Activated CD8-positive, alpha-beta memory T cell treated with anti-CD3 and anti-CD28 coated beads, Interleukin-2, amount 10 ng/mL, durations not matched to agents 7 days and 5 days (primary cell): ENCODE measurements around the gene ALS2. TPM values are rescaled to one million over a fixed set of nuclear protein-coding genes. Genes with fewer than 3 reads are reported as not detected.

ENCODE experiments used
- total RNA-seq, 2 experiments: library from RNA; stranded (reverse); gene quantifications; one replicate each; pipeline ENCODE4 v1.2.3, GENCODE V29; 2021

Gene ALS2
- total RNA-seq, 2 experiments from 2014 or later: 12.0 to 14.1 TPM

Other genes starting within 250 kb of the ALS2 start
- gene TMEM237, start 137.4 kb downstream of the ALS2 start, total RNA-seq: 10 to 100 TPM; 19.6 to 21.6 TPM
- not detected for gene MPP4, start 82.3 kb downstream of the ALS2 start, total RNA-seq
- not detected for gene CDK15, start 25.6 kb upstream of the ALS2 start, total RNA-seq